Measurements from ENCODE around the gene NR5A1. TPM values are rescaled to one million over a fixed set of nuclear protein-coding genes. Genes with fewer than 3 reads are reported as not detected.

Gene NR5A1
- total RNA-seq, 1 donor from 2014 or later, result 0.12 TPM

- Mint-ChIP-seq H3K4me1 (ENCODE audit: unreplicated experiment) (peaks cover 4% of the 10 kb centered on the region), H3K4me3 (no peak overlapping the region), H3K27ac (no peak overlapping the region), H3K9me3 (no peaks in the 10 kb centered on the region), H3K27me3 (peaks cover 36% of the 10 kb centered on the region), H3K36me3 (no peaks in the 10 kb centered on the region)
- TF ChIP-seq CTCF (conservative IDR thresholded peaks at IDR 0.05), result no peak
- no peak for DNase-seq (ENCODE audit: extremely low spot score, unreplicated experiment)
These were observed 49.9 kb downstream of the NR5A1 start for GRCh38 chr9:124457079-124457886.

DNA sequence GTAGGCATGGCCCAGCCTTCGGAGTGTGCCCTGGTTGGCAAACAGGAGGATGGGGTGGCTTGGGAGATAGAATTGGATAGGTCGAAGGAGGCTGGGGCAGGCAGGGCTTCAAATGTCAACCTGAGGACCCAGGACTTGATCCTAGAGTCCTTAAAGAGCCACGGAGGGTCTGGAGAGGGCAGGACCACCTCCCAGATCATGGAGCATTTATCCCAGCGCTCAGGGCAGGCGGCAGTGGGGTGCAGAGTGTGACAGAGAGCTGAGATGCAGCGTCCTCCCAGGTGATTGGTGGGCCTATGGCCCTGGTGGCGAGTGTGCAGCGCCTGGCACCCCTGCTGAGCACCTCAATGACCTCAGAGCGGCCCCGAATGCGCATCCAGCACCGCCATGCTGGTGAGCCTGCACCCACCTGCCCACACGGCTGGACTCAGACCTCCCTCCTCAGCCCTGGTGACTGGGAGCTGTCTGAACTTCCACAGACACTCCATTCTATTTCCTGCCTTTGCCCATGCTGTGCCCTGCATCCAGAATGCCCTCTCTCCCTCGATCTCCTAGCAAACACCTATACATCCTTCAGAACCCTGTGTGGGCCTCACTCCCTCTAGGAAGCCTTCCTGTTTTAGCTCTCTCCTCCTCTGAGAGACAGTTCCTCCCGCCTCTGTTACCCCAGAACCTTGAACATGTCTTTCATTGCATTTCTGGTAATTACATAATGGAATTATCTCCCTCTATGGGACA, 50.7 kb downstream of the NR5A1 start:
- Mint-ChIP-seq H3K27ac (no peak overlapping the region), H3K27me3 (peaks cover 36% of the 10 kb centered on the region), H3K4me3 (no peak overlapping the region), H3K36me3 (no peaks in the 10 kb centered on the region), H3K9me3 (no peaks in the 10 kb centered on the region), H3K4me1 (ENCODE audit: unreplicated experiment) (peaks cover 4% of the 10 kb centered on the region)
- no peak for TF ChIP-seq CTCF (conservative IDR thresholded peaks at IDR 0.05)
- DNase-seq (ENCODE audit: extremely low spot score, unreplicated experiment), result no peak

- Mint-ChIP-seq H3K9me3 (no peaks in the 10 kb centered on the region), H3K4me3 (no peak overlapping the region), H3K27me3 (peaks cover 38% of the 10 kb centered on the region), H3K27ac (no peak overlapping the region), H3K4me1 (ENCODE audit: unreplicated experiment) (peaks cover 4% of the 10 kb centered on the region), H3K36me3 (no peaks in the 10 kb centered on the region)
- no peak for DNase-seq (ENCODE audit: extremely low spot score, unreplicated experiment)
- TF ChIP-seq CTCF (conservative IDR thresholded peaks at IDR 0.05), result no peak
These were observed 51.4 kb downstream of the NR5A1 start for GRCh38 chr9:124455820-124456219.

DNA sequence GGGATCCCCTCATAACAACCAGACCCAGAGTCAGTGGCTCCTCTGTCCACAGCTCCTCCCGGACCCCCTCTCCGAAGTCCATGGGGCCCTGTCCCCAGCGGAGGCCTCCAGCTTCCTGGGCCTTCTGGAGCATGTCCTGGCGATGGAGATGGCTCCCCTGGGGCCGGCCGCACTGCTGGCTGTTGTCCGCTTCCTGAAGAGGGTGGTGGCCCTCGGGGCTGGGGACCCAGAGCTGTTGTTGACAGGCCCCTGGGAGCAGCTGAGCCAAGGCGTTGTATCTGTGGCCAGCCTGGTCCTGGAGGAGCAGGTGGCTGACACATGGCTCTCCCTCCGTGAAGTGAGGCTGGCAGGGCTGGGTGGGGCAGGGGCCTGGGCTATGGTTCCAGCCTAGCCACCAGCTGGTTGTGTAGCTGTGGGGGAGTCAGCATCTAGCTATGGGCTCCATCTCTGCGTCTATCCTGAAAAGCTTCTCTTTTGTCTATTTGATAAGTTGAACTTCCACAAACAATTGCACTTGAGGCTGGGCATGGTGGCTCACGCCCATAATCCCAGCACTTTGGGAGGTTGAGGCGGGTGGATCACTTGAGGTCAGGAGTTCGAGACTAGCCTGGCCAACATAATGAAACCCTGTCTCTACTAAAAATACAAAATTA, 52.3 kb downstream of the NR5A1 start:
- Mint-ChIP-seq H3K27me3 (peaks cover 45% of the 10 kb centered on the region), H3K36me3 (no peaks in the 10 kb centered on the region), H3K27ac (no peak overlapping the region), H3K9me3 (no peaks in the 10 kb centered on the region), H3K4me1 (ENCODE audit: unreplicated experiment) (peaks cover 8% of the 10 kb centered on the region), H3K4me3 (no peak overlapping the region)
- no peak for DNase-seq (ENCODE audit: extremely low spot score, unreplicated experiment)
- TF ChIP-seq CTCF (conservative IDR thresholded peaks at IDR 0.05), result no peak

DNA sequence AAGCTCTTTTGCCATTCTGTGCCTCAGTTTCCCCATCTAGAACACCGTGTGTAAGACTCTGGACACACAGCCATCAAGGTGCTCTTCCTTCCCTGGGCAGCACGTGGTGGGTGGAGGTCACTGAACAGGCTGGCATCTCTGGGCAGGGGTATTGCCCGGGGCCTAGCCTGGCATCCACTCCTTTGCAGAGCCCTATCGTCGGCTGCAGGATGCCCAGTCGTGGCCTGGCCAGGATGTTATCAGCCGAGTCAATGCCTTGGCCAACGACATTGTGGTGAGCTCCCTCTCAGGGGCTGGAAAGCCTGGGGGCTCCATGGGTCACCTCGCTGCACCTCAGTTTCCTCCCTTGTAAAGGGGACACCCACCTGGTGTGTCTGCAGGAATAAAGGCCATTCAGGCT, 52.9 kb downstream of the NR5A1 start:
- DNase-seq (ENCODE audit: extremely low spot score, unreplicated experiment), result no peak
- H3K36me3 Mint-ChIP-seq, result no peaks in the 10 kb centered on the region
- H3K4me1 Mint-ChIP-seq (ENCODE audit: unreplicated experiment), result peaks cover 8% of the 10 kb centered on the region
- H3K9me3 Mint-ChIP-seq, result no peaks in the 10 kb centered on the region
- no peak overlapping the region for H3K4me3 Mint-ChIP-seq
- peaks cover 51% of the 10 kb centered on the region for H3K27me3 Mint-ChIP-seq
- H3K27ac Mint-ChIP-seq, result no peak overlapping the region
- no peak for TF ChIP-seq CTCF (conservative IDR thresholded peaks at IDR 0.05)
